Peyer's patch (tissue), 4 donors: ENCODE measurements around the gene SRXN1.

Source experiments
- CTCF ChIP-seq, 6 experiments: fragments of 450-650 bp in 4 of 6; fragments of 200-600 bp in 2 of 6; sonication (generic) in 1 of 6; IDR thresholded peaks; one replicate each; pipeline ENCODE4 v1.5.1; 2017 to 2019; ENCODE audit warnings: antibody characterized with exemption in 6 of 6, mild to moderate bottlenecking in 3 of 6, moderate library complexity in 1 of 6
- POLR2A ChIP-seq, 2 donors: fragments of 450-650 bp; IDR thresholded peaks; one replicate each; pipeline ENCODE4 v1.5.1; 2017; ENCODE audit warnings: antibody characterized with exemption in 2 of 2, mild to moderate bottlenecking in 2 of 2, moderate library complexity in 2 of 2

- TF ChIP-seq CTCF (IDR thresholded peaks at IDR 0.05) (no peak), POLR2A (IDR thresholded peaks at IDR 0.05) (no peak)
Measured at GRCh38 chr20:646868-647233, 6.1 kb downstream of the SRXN1 start.
